ENCODE measurements around the gene CMTR1.

- TF ChIP-seq, protein P1, sequence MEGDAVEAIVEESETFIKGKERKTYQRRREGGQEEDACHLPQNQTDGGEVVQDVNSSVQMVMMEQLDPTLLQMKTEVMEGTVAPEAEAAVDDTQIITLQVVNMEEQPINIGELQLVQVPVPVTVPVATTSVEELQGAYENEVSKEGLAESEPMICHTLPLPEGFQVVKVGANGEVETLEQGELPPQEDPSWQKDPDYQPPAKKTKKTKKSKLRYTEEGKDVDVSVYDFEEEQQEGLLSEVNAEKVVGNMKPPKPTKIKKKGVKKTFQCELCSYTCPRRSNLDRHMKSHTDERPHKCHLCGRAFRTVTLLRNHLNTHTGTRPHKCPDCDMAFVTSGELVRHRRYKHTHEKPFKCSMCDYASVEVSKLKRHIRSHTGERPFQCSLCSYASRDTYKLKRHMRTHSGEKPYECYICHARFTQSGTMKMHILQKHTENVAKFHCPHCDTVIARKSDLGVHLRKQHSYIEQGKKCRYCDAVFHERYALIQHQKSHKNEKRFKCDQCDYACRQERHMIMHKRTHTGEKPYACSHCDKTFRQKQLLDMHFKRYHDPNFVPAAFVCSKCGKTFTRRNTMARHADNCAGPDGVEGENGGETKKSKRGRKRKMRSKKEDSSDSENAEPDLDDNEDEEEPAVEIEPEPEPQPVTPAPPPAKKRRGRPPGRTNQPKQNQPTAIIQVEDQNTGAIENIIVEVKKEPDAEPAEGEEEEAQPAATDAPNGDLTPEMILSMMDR (IDR thresholded peaks at IDR 0.05) = no peak
- TF ChIP-seq POLR2A (IDR thresholded peaks at IDR 0.05) (no peak), EP300 (IDR thresholded peaks at IDR 0.05) (no peak)
These were observed 57.6 kb downstream of the CMTR1 start for GRCh38 chr6:37490536-37491170.

All from ovary (tissue), 3 donors.